MM.1S (cell line): ENCODE data around the gene MMP13.

Experiments
- EZH2 ChIP-seq: fragments of 300-600 bp; sonication (generic); optimal IDR thresholded peaks from 2 replicates; pipeline ENCODE3; 2017; ENCODE audit warnings: low read depth, mild to moderate bottlenecking, antibody characterized with exemption, low read length, mixed read lengths
- EZH2phosphoT487 ChIP-seq: fragments of 300-600 bp; sonication (generic); IDR thresholded peaks from 2 replicates; pipeline ENCODE4 v1.6.1; 2018; ENCODE audit warnings: antibody characterized with exemption, low read length
- TF ChIP-seq, protein P1 (sequence below): fragments of 300-600 bp; sonication (generic); IDR thresholded peaks from 2 replicates; pipeline ENCODE4 v1.5.1; 2016; ENCODE audit warnings: antibody characterized with exemption, low read length, mixed read lengths

DNA sequence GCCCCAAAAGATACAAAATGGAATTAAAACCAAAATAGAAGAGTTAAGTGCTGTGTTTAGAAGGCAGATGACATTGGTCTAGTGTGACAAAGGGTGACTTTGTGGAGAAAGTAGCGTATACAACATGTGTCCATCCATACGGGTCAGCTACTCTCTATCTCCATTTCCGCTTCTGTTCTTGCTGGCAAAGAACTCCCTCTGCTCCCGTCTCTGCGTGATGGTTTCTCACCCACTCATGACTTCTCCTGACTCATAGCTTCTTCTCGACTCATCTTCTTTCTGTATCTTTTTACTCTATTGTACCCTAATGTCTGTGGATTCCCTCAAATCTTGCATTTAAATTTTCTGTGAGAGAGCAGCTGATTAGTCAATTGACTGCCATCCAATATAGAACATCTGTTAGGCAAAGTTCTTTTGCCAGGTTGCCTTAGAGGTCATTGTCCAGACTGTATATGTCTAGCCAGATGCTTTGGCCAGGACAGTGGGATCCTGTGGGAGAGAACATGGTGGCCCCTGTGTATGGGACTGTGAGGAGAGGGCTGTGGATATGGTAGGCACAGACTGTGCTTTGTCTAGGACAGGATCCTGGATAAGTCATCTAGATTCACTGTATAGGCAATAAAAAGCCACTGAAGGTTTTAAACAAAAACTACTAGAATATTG is 28.4 kb downstream of the MMP13 start:
- TF ChIP-seq, protein P1, sequence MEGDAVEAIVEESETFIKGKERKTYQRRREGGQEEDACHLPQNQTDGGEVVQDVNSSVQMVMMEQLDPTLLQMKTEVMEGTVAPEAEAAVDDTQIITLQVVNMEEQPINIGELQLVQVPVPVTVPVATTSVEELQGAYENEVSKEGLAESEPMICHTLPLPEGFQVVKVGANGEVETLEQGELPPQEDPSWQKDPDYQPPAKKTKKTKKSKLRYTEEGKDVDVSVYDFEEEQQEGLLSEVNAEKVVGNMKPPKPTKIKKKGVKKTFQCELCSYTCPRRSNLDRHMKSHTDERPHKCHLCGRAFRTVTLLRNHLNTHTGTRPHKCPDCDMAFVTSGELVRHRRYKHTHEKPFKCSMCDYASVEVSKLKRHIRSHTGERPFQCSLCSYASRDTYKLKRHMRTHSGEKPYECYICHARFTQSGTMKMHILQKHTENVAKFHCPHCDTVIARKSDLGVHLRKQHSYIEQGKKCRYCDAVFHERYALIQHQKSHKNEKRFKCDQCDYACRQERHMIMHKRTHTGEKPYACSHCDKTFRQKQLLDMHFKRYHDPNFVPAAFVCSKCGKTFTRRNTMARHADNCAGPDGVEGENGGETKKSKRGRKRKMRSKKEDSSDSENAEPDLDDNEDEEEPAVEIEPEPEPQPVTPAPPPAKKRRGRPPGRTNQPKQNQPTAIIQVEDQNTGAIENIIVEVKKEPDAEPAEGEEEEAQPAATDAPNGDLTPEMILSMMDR, result no peak
- TF ChIP-seq EZH2 (no peak), EZH2phosphoT487 (no peak)
